ENCODE measurements around the gene SMIM22. TPM values are rescaled to one million over a fixed set of nuclear protein-coding genes. Genes with fewer than 3 reads are reported as not detected.

The SMIM22 gene
- total RNA-seq, 1 experiment from 2014 or later, result not detected

DNA sequence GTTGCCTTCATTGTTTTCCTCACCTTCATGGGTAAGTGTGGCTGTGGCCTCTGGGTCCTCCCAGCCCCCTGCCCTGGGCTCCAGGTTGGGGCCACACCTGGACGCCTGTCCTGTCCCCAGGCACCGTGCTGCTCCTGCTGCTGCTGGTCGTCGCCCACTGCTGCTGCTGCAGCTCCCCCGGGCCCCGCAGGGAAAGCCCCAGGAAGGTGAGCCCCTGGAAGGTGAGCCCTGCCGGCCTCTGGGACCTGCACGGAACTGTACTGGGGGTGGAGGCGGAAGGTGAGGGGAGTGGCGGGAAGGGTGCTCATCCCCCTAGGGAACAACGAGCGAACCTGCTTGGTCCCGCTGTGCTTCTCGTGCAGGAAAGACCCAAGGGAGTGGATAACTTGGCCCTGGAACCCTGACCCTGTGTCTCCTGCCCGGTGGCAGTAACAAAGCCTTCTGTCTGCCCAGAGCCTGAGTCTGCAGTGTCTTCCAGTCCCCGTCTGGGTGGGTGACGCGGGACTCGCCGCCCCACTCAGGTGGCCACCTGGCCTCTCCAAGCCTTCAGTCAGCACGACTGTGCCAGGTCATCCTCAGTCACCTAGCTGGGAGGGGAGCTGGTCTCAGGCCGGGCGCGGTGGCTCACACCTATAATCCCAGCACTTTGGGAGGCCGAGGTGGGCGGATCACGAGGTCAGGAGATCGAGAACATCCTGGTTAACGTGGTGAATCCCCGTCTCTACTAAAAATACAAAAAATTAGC lies 831 bp downstream of the SMIM22 start:
- no peak for DNase-seq (ENCODE audit: low read depth)

DNA sequence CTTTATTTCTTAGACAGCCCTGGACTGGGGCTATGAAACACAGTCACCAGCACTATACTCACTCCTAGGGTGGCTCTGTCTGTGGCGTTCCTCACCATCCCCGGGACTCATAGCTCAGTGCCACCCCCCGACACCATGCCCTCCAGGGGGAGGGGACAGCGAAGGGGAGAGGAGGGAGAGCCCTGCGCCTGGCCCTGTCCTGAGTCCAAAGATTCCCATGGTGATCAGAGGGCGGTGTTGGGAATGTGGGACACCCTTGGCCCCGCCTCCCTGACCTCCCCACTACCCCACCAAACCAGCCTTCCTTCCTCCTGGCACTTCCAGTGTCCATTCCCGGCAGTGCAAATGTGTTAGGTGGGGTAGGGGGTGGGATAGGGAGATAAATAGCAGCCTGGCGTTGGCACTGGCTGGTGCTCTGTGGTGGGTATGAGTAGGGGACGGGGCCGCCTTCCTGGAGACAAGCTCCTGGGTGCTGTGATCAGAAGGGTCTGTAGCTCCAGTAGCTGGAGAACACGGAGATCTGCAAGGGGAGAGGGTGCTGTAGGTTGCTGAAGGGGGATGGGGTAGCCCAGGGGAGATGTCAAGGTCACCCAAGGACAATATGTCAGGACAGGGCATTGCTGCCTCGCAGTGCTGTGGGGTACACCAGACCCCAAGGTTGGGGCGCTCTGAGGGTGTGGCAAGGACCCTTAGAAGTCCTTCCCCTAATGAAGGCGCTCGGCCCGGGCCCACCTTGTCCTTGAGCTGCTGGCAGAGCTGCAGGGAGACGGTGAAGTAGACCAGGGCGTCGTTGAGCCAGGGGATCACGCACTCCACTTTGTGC lies 2.0 kb downstream of the SMIM22 start:
- DNase-seq (ENCODE audit: low read depth), result no peak

DNA sequence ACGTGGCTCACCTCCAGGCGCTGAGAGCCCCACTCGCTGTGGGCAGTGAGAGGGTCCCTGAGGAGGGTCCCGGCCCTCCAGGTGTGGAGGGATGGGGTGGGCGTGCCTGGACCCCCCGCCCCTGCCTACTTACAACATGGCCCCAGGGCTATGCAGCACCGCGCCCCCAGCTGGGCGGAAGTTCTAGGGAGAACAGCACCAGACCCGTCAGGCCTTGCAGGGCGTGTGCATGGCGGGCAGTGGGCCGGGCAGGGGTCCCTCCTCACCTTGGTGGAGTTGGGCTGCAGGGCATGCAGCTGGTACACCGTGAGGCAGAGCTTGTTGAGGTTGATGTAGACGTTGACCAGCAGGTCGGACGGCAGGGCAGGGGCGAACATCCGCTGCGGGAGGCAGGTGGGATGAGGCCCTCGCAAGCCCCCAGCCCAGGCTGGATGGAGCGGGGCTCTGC lies 2.7 kb downstream of the SMIM22 start:
- no peak for DNase-seq (ENCODE audit: low read depth)

DNA sequence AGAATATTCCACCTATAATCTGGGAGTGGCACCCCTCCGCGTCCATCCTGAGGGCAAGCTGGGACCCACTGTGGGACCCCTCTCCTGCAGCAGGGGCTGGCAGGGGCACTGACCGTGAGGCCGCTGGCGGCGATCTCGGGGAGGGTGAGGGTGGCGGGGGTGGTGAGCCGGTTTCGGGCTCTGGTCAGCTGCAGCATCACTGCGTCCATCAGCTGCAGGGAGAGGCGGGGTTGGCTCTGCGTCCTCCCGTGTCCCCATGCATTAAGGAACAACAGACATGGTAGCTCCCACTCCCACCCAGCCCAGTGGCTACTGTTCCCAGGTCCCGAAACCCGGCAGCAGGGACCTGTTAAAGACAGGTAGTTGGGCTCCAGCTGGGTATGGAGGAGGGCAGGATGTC lies 3.3 kb downstream of the SMIM22 start:
- DNase-seq (ENCODE audit: low read depth), result no peak

GRCh38 chr16:4799171-4799855 lies 4.1 kb downstream of the SMIM22 start:
- DNase-seq (ENCODE audit: low read depth), result no peak

DNA sequence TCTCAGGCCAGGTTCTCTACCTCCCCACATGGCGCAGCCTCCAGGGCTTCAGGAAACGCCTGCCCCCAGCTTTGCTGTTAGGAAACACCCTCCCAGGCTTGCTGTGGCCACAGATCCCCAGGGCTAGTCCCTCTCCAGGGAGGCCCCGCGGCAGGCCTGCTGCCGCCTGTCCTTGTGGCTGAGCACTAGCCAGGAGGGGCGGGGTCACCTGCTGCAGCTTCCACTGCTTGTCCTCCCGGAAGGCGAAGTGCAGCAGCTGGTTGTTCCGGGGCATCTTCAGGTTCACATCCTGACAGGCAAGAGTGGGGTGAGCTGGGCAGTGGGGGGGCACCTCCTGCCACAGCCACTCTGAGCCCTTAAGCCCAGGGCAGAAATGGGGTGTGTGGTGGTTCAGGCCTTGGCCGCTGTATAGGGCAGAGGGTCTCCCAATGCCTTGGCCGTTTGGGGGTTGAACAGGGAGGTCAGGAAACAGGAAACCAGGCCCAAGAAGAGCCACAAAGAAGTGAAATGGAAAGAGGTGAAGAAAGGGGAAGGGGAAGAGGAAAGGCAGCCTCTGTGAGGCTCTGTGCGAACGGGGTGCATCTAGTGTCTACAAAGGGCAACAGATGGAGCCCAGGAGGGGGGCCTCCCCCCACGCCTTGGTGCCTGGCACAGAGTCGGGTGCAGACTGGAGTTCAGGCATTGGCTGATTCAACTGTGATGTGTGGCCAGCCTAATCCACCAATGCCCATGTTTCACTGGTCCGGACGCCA lies 5.3 kb downstream of the SMIM22 start:
- DNase-seq (ENCODE audit: low read depth), result no peak

GRCh38 chr16:4801051-4801961 lies 6.1 kb downstream of the SMIM22 start:
- no peak for DNase-seq (ENCODE audit: low read depth)

GRCh38 chr16:4801962-4802658 lies 6.9 kb downstream of the SMIM22 start, which contains the start of gene ROGDI:
Gene ROGDI (minus strand): TSS chr16:4802633. CDS start chr16:4802571, 62 bp downstream.
- DNase-seq (ENCODE audit: low read depth), result peak; percentile 19

- DNase-seq (ENCODE audit: low read depth), result peak; percentile 87
Observed at GRCh38 chr16:4802659-4803287, 7.6 kb downstream of the SMIM22 start.

GRCh38 chr16:4803401-4803844 lies 8.3 kb downstream of the SMIM22 start:
- DNase-seq (ENCODE audit: low read depth), result no peak

- DNase-seq (ENCODE audit: low read depth), result no peak
Observed at GRCh38 chr16:4803898-4804762, 9.0 kb downstream of the SMIM22 start.

- no peak for DNase-seq (ENCODE audit: low read depth)
Observed at GRCh38 chr16:4805231-4805630, 10.1 kb downstream of the SMIM22 start.

DNA sequence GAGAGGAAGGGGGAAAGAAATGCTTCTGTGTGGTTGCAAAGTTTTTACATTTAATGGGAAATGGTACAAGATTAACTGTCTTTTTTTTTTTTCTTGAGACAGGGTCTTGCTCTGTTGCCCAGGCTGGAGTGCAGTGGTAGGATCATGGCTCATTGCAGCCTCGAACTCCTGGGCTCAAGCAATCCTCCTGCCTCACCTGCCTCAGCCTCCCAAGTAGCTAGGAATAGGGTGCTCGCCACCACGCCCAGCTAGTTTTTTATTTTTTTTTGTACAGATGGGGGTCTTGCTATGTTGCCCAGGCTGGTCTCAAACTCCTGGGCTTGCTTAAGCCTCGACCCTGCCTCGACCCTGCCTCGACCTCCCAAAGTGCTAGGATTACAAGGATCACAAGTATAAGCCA lies 11.1 kb downstream of the SMIM22 start:
- no peak for DNase-seq (ENCODE audit: low read depth)

DNA sequence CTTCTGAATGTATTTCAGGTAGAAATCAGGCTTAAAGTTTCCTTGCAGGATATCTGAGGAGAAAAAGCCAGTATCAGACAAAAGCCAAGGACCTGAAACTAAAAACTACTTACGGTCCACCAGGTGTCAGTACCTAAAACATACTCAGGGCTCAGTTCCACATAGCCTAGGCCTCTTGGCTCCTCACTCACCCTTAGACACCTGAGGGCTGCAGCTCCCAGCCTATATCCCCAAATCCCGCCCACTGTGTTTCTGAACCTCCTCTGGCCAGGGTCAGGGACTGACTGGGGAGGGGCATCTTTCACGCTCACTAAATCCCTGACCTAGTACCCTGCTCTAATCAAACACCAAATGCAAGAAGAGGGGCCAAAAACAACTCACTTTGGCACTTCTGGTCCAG lies 16.1 kb downstream of the SMIM22 start:
- DNase-seq (ENCODE audit: low read depth), result no peak

DNA sequence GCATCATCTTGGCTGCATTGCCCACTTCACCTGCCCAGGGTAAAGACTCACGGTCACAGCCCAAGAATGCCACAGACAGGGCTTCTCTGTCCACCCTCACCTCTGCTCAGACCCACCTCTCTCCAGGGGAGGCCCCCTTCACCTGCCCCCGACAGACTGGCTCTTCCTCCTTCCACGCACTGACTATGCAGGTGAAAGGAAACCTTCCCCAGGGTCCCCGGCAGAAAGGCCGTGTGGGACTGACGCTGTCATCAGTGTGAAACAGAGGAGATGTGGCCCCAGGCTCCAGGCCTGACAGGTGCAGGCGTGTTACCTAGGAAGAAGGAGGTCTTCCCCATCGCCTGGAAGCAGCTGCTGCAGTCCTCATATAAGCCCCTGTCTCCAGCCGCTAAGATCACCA lies 16.6 kb downstream of the SMIM22 start:
- DNase-seq (ENCODE audit: low read depth), result no peak

- no peak for DNase-seq (ENCODE audit: low read depth)
Observed at GRCh38 chr16:4813251-4814003, 18.3 kb downstream of the SMIM22 start.

GRCh38 chr16:4814046-4814445 lies 18.9 kb downstream of the SMIM22 start:
- no peak for DNase-seq (ENCODE audit: low read depth)

All from LHCN-M2 (cell line).